ENCODE results near the gene CAMTA1.

The CAMTA1 gene

GRCh38 chr1:6950001-6950765 lies 164.9 kb downstream of the CAMTA1 start:
- no peak for DNase-seq (ENCODE audit: low read depth, low spot score)
- H3K27ac ChIP-seq = no peak overlapping the region

- no peak overlapping the region for H3K27ac ChIP-seq
- DNase-seq (ENCODE audit: low read depth, low spot score) = no peak
These were observed 166.3 kb downstream of the CAMTA1 start for GRCh38 chr1:6951536-6951935.

- H3K27ac ChIP-seq = no peak overlapping the region
- DNase-seq (ENCODE audit: low read depth, low spot score) = no peak
These were observed 168.0 kb downstream of the CAMTA1 start for GRCh38 chr1:6953216-6953615.

GRCh38 chr1:6953907-6954364 lies 168.7 kb downstream of the CAMTA1 start:
- H3K27ac ChIP-seq = no peak overlapping the region
- DNase-seq (ENCODE audit: low read depth, low spot score) = no peak

- no peak overlapping the region for H3K27ac ChIP-seq
- DNase-seq (ENCODE audit: low read depth, low spot score) = no peak
These were observed 169.3 kb downstream of the CAMTA1 start for GRCh38 chr1:6954591-6954990.

GRCh38 chr1:6955357-6956094 lies 170.3 kb downstream of the CAMTA1 start:
- peak; percentile 36 for DNase-seq (ENCODE audit: low read depth, low spot score)

GRCh38 chr1:6956488-6957159 lies 171.4 kb downstream of the CAMTA1 start:
- DNase-seq (ENCODE audit: low read depth, low spot score) = peak; percentile 52

More at GRCh38 chr1:6955357-6956094, 170.3 kb downstream of the CAMTA1 start:
- no peak overlapping the region for H3K27ac ChIP-seq

GRCh38 chr1:6957341-6957740 lies 172.1 kb downstream of the CAMTA1 start:
- DNase-seq (ENCODE audit: low read depth, low spot score) = no peak
- H3K27ac ChIP-seq = no peak overlapping the region

More at GRCh38 chr1:6956488-6957159, 171.4 kb downstream of the CAMTA1 start:
- H3K27ac ChIP-seq = no peak overlapping the region

- H3K27ac ChIP-seq = no peak overlapping the region
- no peak for DNase-seq (ENCODE audit: low read depth, low spot score)
These were observed 173.3 kb downstream of the CAMTA1 start for GRCh38 chr1:6958407-6959030.

- DNase-seq (ENCODE audit: low read depth, low spot score) = no peak
- no peak overlapping the region for H3K27ac ChIP-seq
These were observed 174.2 kb downstream of the CAMTA1 start for GRCh38 chr1:6959491-6959890.

GRCh38 chr1:6960291-6960811 lies 175.1 kb downstream of the CAMTA1 start:
- no peak for DNase-seq (ENCODE audit: low read depth, low spot score)
- no peak overlapping the region for H3K27ac ChIP-seq

GRCh38 chr1:6960860-6961259 lies 175.6 kb downstream of the CAMTA1 start:
- DNase-seq (ENCODE audit: low read depth, low spot score) = no peak
- H3K27ac ChIP-seq = no peak overlapping the region

GRCh38 chr1:6961289-6961688 lies 176.0 kb downstream of the CAMTA1 start:
- no peak overlapping the region for H3K27ac ChIP-seq
- DNase-seq (ENCODE audit: low read depth, low spot score) = no peak

GRCh38 chr1:6961905-6962477 lies 176.7 kb downstream of the CAMTA1 start:
- no peak overlapping the region for H3K27ac ChIP-seq

GRCh38 chr1:6962478-6962995 lies 177.3 kb downstream of the CAMTA1 start:
- no peak overlapping the region for H3K27ac ChIP-seq
- DNase-seq (ENCODE audit: low read depth, low spot score) = no peak

More at GRCh38 chr1:6961905-6962477, 176.7 kb downstream of the CAMTA1 start:
- DNase-seq (ENCODE audit: low read depth, low spot score) = no peak

- DNase-seq (ENCODE audit: low read depth, low spot score) = no peak
These were observed 178.0 kb downstream of the CAMTA1 start for GRCh38 chr1:6962996-6963911.

GRCh38 chr1:6963912-6964307 lies 178.7 kb downstream of the CAMTA1 start:
- no peak for DNase-seq (ENCODE audit: low read depth, low spot score)
- no peak overlapping the region for H3K27ac ChIP-seq

More at GRCh38 chr1:6962996-6963911, 178.0 kb downstream of the CAMTA1 start:
- H3K27ac ChIP-seq = no peak overlapping the region

- H3K27ac ChIP-seq = no peak overlapping the region
- DNase-seq (ENCODE audit: low read depth, low spot score) = no peak
These were observed 180.1 kb downstream of the CAMTA1 start for GRCh38 chr1:6965083-6965934.
